Upper lobe of left lung (tissue), 6 donors: ENCODE measurements around the gene RING1. TPM values are rescaled to one million over a fixed set of nuclear protein-coding genes. Genes with fewer than 3 reads are reported as not detected.
A peak's percentile ranks its signal among the peaks of the same experiment; 100 is the strongest.

ENCODE experiments used
- ATAC-seq, 2 donors: fragments of 200-7000 bp; cut with Tn5 transposase; one replicate each; pipeline ENCODE4 v1.9.1; 2022; ENCODE audit warnings: mild to moderate bottlenecking in 2 of 2, moderate library complexity in 2 of 2; ENCODE audit not compliant: low FRiP score in 2 of 2
- DNase-seq, 2 donors: peaks; one replicate each; pipeline ENCODE4 v3.0.0-alpha.2; 2019 to 2020
- H3K27ac ChIP-seq, 4 donors: fragments of 200-600 bp; sonication (generic); one replicate each; pipeline ENCODE4 v1.5.1; 2016 to 2019
- H3K27me3 ChIP-seq, 4 donors: fragments of 200-600 bp; sonication (generic); one replicate each; pipeline ENCODE4 v1.5.1; 2017 to 2019
- H3K36me3 ChIP-seq, 4 donors: fragments of 200-600 bp; sonication (generic); one replicate each; pipeline ENCODE4 v1.5.1; 2016 to 2019
- H3K4me1 ChIP-seq, 4 donors: fragments of 200-600 bp; sonication (generic); one replicate each; pipeline ENCODE4 v1.5.1; 2018 to 2019
- H3K4me3 ChIP-seq, 4 donors: fragments of 200-600 bp; sonication (generic); one replicate each; pipeline ENCODE4 v1.5.1; 2017 to 2019; ENCODE audit warnings: mild to moderate bottlenecking in 2 of 4, moderate library complexity in 1 of 4
- H3K9me3 ChIP-seq, 4 donors: fragments of 200-600 bp; sonication (generic); one replicate each; pipeline ENCODE4 v1.5.1; 2018 to 2019
- EP300 ChIP-seq, 4 donors: sonication (generic); formaldehyde crosslinking; IDR thresholded peaks; one replicate each; pipeline ENCODE4 v1.5.1; 2017; ENCODE audit warnings: antibody characterized with exemption in 4 of 4, control low read depth in 2 of 4
- POLR2A ChIP-seq, 4 donors: fragments of 450-650 bp; IDR thresholded peaks; one replicate each; pipeline ENCODE4 v1.5.1; 2016 to 2017; ENCODE audit warnings: antibody characterized with exemption in 4 of 4, mild to moderate bottlenecking in 2 of 4
- POLR2AphosphoS5 ChIP-seq, 2 donors: sonication (generic); formaldehyde crosslinking; IDR thresholded peaks; one replicate each; pipeline ENCODE4 v1.5.1; 2017; ENCODE audit warnings: antibody characterized with exemption in 2 of 2
- WGBS, 2 donors: methylation state at CpG; one replicate each; pipeline ENCODE4 v1.1.5; 2017 to 2018; 5-methylcytosine and 5-hydroxymethylcytosine counted together
- total RNA-seq, 6 donors: library from RNA; depleted of rRNA in 4 of 6; stranded (reverse); fragments of >200 nt in 4 of 6; gene quantifications; one replicate each; pipeline versions ENCODE4 v1.1.0 to v1.2.1, GENCODE V29; 2016 to 2021
- TF ChIP-seq, protein P1 (sequence below), 6 experiments: fragments of 450-650 bp in 4 of 6; fragments of 200-600 bp in 2 of 6; sonication (generic) in 2 of 6; IDR thresholded peaks; one replicate each; pipeline ENCODE4 v1.5.1; 2016 to 2019; ENCODE audit warnings: antibody characterized with exemption in 6 of 6
- donor health status: DM: no; HTN: no; CAD: no; lungs with moderate emphysema.
- donor health status: DM: no; HTN: yes; CAD: no; lungs with severe emphysema.

Gene RING1
- total RNA-seq, 6 donors from 2014 or later = 17.9 to 50.6 (median 40.4) TPM

DNA sequence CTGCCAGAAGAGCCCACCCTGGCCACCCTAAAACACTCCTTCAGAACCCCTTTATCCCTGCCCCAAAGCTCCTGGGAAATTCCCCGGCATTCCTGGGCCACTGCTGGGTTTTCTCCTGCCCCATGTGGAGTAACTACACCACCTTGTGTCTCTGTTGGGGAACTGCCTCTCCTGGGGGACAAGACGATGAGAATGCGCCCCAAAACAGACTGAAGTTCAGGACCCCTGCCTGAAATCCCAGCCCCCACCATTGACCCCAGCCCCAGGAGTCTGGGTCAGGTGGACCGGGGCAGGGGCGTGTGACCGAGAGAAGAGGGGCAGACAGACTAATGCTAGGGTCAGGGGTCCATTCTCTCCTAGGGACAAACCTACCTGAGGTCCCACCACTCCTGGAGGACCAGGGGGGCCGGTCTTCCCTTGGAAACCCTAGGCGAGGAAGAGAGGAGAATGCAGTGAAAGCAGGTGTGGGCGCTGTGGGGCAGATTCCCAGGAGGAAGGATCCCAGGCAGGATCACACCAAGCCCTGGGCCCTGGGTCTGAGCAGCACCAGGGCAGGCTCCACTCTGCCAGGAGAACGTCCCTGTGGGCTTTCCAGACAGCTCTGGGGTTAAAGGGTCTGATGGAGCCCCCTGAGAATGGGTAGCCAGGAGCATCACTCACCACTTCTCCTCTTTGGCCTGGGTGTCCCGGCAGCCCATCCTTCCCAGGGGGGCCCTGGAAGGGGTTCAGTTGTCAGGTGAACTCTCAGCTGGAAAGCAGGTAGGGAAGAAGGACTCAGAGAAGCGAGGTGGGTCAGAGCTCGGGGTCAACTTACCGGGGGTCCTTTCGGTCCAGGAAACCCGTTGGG is 35.4 kb upstream of the RING1 start:
- Histone ChIP-seq H3K27me3 (no peaks in the 10 kb centered on the region), H3K4me3 (no peak overlapping the region), H3K4me1 (no peaks in the 10 kb centered on the region), H3K27ac (no peak overlapping the region), H3K36me3 (no peaks in the 10 kb centered on the region), H3K9me3 (no peaks in the 10 kb centered on the region)
- 68 to 70% methylated on average over 13 to 15 of the region's 16 CpGs for WGBS, 2 donors
- no peak for ATAC-seq
- DNase-seq = no peak
- TF ChIP-seq, protein P1, sequence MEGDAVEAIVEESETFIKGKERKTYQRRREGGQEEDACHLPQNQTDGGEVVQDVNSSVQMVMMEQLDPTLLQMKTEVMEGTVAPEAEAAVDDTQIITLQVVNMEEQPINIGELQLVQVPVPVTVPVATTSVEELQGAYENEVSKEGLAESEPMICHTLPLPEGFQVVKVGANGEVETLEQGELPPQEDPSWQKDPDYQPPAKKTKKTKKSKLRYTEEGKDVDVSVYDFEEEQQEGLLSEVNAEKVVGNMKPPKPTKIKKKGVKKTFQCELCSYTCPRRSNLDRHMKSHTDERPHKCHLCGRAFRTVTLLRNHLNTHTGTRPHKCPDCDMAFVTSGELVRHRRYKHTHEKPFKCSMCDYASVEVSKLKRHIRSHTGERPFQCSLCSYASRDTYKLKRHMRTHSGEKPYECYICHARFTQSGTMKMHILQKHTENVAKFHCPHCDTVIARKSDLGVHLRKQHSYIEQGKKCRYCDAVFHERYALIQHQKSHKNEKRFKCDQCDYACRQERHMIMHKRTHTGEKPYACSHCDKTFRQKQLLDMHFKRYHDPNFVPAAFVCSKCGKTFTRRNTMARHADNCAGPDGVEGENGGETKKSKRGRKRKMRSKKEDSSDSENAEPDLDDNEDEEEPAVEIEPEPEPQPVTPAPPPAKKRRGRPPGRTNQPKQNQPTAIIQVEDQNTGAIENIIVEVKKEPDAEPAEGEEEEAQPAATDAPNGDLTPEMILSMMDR (IDR thresholded peaks at IDR 0.05) = peak in 5 of 6 experiments; percentile 33 to 51 (median 45)
- TF ChIP-seq POLR2AphosphoS5 (IDR thresholded peaks at IDR 0.05) = no peak

DNA sequence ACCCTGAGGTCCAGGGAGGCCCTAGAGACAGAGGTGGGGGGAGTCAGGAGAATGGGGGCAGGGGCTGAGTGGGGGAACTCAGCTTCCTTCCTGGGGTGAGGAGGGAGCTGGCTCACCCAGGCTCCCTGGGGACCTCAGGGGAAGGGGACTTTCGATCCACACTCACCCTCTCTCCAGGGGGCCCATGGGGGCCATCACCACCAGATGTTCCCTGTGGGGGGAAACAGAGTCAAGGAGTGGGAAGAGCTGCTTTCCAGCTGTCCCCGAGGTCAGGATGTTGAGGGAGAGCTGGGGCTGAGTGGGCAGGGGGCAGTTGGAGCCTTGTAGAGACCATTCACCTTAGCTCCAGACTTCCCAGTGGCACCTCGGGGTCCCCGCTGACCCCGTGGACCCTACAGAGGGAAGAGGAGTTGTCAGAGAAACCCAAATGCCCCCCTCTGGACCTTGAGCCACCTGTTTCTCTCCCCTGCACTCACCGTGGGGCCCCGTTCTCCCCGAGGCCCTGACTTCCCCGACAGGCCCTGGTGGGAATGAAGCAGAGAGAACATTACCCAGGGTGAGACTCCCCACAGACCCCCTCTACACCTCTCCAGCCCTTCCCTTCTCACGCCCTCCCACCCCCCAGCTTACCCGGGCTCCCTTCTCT is 34.6 kb upstream of the RING1 start:
- Histone ChIP-seq H3K4me3 (no peak overlapping the region), H3K36me3 (no peaks in the 10 kb centered on the region), H3K4me1 (no peaks in the 10 kb centered on the region), H3K9me3 (no peaks in the 10 kb centered on the region), H3K27me3 (no peaks in the 10 kb centered on the region), H3K27ac (no peak overlapping the region)
- ATAC-seq (no peak), DNase-seq (no peak)
- TF ChIP-seq POLR2AphosphoS5 (IDR thresholded peaks at IDR 0.05) (no peak), EP300 (IDR thresholded peaks at IDR 0.05) (no peak), POLR2A (IDR thresholded peaks at IDR 0.05) (no peak)
- TF ChIP-seq, protein P1 (IDR thresholded peaks at IDR 0.05) = no peak
- WGBS, 2 donors = 69 to 72% methylated on average over 9 to 11 of the region's 11 CpGs

DNA sequence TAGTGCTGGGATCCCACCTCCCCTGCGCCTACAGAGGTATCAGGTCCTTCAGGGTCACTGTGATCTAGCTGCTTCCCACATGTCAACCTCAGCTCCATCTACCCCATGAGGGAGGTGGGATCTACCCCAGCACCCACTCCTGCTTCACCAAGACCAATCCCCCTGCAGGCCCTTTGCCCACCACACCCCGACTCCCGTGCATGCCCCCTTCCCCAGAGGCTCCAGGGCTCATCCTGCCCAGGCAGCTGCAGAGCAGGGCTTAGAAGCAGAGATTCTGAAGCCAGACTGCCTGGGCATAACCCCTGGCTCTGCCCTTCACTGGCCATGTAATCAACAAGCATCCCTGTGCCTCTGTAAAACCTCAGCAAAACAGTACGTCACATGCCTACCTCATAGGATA is 33.5 kb upstream of the RING1 start:
- WGBS, 2 donors = 82 to 85% methylated on average over 3 to 4 of the region's 4 CpGs
- TF ChIP-seq, protein P1 (IDR thresholded peaks at IDR 0.05) = no peak
- TF ChIP-seq EP300 (IDR thresholded peaks at IDR 0.05) (no peak), POLR2AphosphoS5 (IDR thresholded peaks at IDR 0.05) (no peak), POLR2A (IDR thresholded peaks at IDR 0.05) (no peak)
- DNase-seq = no peak
- no peaks in the 10 kb centered on the region for H3K27me3 ChIP-seq
- ATAC-seq = no peak
- H3K36me3 ChIP-seq = no peaks in the 10 kb centered on the region
- H3K27ac ChIP-seq = no peak overlapping the region
- H3K4me1 ChIP-seq = no peaks in the 10 kb centered on the region
- no peaks in the 10 kb centered on the region for H3K9me3 ChIP-seq
- H3K4me3 ChIP-seq = no peak overlapping the region

DNA sequence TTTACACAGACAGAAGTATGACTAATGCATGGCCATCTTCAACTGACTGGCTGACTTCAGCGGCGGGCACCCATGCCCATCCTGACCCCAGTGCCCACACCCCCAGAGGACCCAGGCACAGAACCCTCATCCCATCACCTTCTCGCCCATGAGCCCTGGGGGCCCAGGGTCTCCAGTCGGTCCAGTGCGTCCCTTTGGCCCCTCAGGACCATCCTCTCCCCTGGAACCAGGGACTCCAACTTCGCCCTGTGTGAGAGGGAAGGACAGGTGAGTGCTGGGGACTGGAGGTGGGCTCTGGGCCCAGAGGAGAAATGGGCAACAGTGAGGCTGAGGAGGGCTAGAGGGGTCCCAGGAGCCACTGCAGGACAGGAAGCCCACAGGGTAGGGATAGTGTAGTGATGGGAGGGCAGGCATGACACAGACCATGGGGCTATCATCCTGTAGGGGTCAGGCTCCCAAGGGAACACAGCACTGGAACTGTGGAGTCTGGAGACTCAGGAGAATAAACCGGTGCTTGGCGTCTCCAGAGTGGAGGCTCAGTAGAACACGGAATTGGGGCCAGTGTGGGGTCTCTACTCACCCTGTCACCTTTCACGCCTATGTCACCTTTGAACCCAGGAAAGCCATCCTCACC is 32.7 kb upstream of the RING1 start:
- no peaks in the 10 kb centered on the region for H3K27me3 ChIP-seq
- no peak overlapping the region for H3K4me3 ChIP-seq
- H3K27ac ChIP-seq = no peak overlapping the region
- no peaks in the 10 kb centered on the region for H3K9me3 ChIP-seq
- no peaks in the 10 kb centered on the region for H3K4me1 ChIP-seq
- WGBS, 2 donors = 78 to 88% methylated on average over 10 of the region's 10 CpGs
- TF ChIP-seq EP300 (IDR thresholded peaks at IDR 0.05) (no peak), POLR2AphosphoS5 (IDR thresholded peaks at IDR 0.05) (no peak), POLR2A (IDR thresholded peaks at IDR 0.05) (no peak)
- TF ChIP-seq, protein P1 (IDR thresholded peaks at IDR 0.05) = no peak
- DNase-seq (no peak), ATAC-seq (no peak)
- H3K36me3 ChIP-seq = no peaks in the 10 kb centered on the region
